Fibroblast of skin of abdomen (primary cell): Measurements from ENCODE around the gene ZNF519.

Experiments
- DNase-seq: peaks from one replicate; pipeline ENCODE4 v3.0.0-alpha.2; 2013

ZNF519 gene

DNA sequence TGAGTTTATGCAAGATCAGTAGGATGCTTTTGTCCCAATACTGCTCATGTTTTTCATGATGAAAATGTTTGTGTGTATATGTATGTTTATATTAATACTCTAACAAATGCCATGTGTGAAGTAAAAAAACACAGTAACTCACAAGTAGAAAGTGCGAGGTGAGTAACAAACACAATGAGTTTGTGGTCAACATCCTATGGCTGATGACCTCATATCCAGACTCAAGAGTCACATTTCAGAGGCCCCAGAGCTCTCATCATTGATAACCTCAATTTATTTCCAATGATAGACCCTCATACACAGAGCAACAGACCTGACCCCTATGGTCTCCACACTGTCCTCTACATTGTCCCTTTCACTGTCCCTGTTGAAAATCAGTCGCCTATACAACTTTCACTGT is 34.5 kb downstream of the ZNF519 start:
- no peak for DNase-seq

GRCh38 chr18:14093307-14093915 is 38.8 kb downstream of the ZNF519 start:
- no peak for DNase-seq

- DNase-seq, result no peak
Measured at GRCh38 chr18:14092625-14093306, 39.5 kb downstream of the ZNF519 start.

DNA sequence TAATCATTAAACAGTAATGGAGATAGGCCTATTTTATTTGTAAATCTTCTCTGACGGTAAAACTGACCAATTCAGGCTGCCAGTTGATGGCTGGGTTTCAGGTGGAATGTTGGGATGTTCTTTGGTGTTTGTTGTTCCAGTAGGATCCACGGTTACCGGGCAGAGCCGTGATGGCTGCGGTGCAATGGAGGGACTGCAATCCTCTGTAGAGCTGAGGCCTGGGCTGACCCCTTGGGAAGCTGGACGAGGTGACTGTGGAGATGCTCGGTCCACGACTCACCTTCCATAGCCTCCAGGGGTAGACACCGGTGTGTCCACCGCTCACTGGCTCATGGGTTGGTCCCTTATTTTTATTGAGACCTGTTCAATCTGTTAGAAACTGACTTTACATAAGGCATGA is 42.5 kb downstream of the ZNF519 start:
- DNase-seq, result no peak

GRCh38 chr18:14089191-14089590 is 43.0 kb downstream of the ZNF519 start:
- no peak for DNase-seq

- peak; percentile 33 for DNase-seq
Measured at GRCh38 chr18:14086458-14087231, 45.6 kb downstream of the ZNF519 start.

GRCh38 chr18:14085770-14086457 is 46.3 kb downstream of the ZNF519 start:
- no peak for DNase-seq

DNA sequence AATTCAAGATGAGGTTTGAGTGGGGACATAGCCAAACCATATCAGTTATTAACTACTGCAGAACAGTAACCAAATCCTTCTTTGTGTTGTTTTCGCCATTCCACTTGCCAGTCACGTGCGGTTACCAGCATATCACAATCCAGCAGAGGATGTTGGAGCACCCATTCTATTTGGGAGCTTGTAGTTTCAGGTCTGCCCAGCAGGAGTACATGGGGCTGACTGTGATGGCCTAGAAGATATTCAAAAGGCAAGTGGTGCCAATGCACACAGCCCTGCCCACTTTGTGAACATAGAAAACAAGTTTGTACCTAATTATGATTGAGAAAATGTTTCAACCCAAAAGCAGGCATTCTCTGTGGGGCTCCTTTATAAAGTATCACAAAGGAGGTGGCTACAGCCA is 57.0 kb downstream of the ZNF519 start:
- no peak for DNase-seq

DNA sequence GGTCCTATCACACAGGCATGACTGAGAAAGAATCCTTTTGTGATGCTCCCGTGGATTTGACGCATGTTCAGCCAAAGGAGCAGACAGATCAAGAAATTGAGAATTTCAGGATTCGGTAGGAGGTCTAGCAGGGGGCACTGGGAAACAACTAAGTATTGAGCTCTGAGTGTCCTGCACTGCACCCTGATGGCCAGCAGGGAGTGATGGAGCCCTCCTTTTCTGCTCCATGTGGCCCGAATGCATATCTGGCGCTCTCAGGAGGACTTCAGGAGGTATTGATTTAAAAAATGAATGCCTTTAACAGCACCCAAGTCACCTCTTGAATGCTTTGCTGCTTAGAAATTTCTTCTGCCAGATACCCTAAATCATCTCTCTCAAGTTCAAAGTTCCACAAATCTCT is 58.0 kb downstream of the ZNF519 start:
- DNase-seq, result no peak

DNA sequence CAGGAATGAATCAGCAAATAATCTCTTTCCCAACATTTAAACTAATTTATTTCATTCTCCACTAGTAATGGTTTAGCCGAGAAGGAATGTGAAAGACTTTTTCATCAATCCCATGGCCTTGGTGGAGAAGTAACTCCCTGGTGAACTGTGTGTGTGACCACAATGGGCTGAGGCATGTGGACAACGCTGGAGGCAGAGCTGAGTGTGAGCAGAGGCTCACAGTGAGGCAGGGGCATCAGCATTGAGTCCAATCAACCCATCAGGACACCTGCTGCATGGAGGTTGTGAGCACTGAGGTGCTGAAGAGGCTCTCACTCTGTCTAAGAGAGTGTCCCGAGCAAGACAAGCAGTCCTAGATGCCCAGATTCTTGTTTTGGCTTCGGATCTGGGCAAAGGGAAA is 78.6 kb downstream of the ZNF519 start:
- DNase-seq, result no peak
